Measurements from ENCODE around the gene CD8A.

GRCh38 chr2:86800856-86801567 lies 10.3 kb upstream of the CD8A start:
- TF ChIP-seq CTCF (IDR thresholded peaks at IDR 0.05; ENCODE audit: insufficient read depth, low read depth, low read length): no peak
- TF ChIP-seq EZH2 (IDR thresholded peaks at IDR 0.05; ENCODE audit: insufficient read depth, low read length): no peak

Measured in astrocyte (in vitro differentiated cells and primary cell).